HepG2 (cell line): Measurements from ENCODE around the gene CALD1. TPM values are rescaled to one million over a fixed set of nuclear protein-coding genes. Genes with fewer than 3 reads are reported as not detected.

ENCODE experiments used
- FOXK1 ChIP-seq: sonication (generic); formaldehyde crosslinking; IDR thresholded peaks from 2 replicates; pipeline ENCODE4 v1.4.0; 2020; ENCODE audit warnings: low read depth, missing genetic modification reagents, borderline replicate concordance
- WIZ ChIP-seq: sonication (generic); formaldehyde crosslinking; IDR thresholded peaks from 2 replicates; pipeline ENCODE4 v1.5.1; 2020; ENCODE audit warnings: mild to moderate bottlenecking, missing genetic modification reagents
- ZNF121 ChIP-seq: sonication (generic); formaldehyde crosslinking; IDR thresholded peaks from 2 replicates; pipeline ENCODE4 v1.5.0; 2020; ENCODE audit warnings: mild to moderate bottlenecking, missing genetic modification reagents
- ZNF232 ChIP-seq: sonication (generic); formaldehyde crosslinking; IDR thresholded peaks from 2 replicates; pipeline ENCODE4 v1.4.0; 2020; ENCODE audit warnings: missing genetic modification reagents, borderline replicate concordance
- ZNF382 ChIP-seq: sonication (generic); formaldehyde crosslinking; IDR thresholded peaks from 2 replicates; pipeline ENCODE4 v1.5.0; 2020; ENCODE audit warnings: missing genetic modification reagents, mild to moderate bottlenecking, borderline replicate concordance
- ZNF556 ChIP-seq: sonication (generic); formaldehyde crosslinking; IDR thresholded peaks from 2 replicates; pipeline ENCODE4 v1.4.0; 2020; ENCODE audit warnings: mild to moderate bottlenecking, missing genetic modification reagents, borderline replicate concordance
- polyA plus RNA-seq, 8 experiments: library from polyadenylated mRNA; depleted of rRNA in 3 of 8; stranded (reverse) in 7 of 8; unstranded in 1 of 8; fragments of >200 nt; fragmentation: Illumina TruSeq in 4 of 8; extraction: Trizol in 4 of 8; gene quantifications; 2 replicates each; pipeline versions ENCODE4 v1.2.1 to v1.2.3, GENCODE V29; 2011 to 2016; ENCODE audit warnings: low read depth in 4 of 8, missing spikeins in 1 of 8, mixed read lengths in 1 of 8; ENCODE audit not compliant: insufficient read depth in 1 of 8
- total RNA-seq, 5 experiments: library from RNA; depleted of rRNA; stranded (reverse); fragments of >200 nt; fragmentation: Illumina TruSeq; extraction: Trizol; gene quantifications; 2 replicates each; pipeline ENCODE4 v1.2.3, GENCODE V29; 2016; ENCODE audit warnings: low read depth in 1 of 5
- TF ChIP-seq, protein P1 (sequence below), 2 experiments: fragments of 450-650 bp in 1 of 2; sonication (generic) in 1 of 2; formaldehyde crosslinking in 1 of 2; IDR thresholded peaks; 2 replicates each; pipeline versions ENCODE4 v1.6.1 to v1.8.0; 2016 to 2022; ENCODE audit warnings: antibody characterized with exemption in 1 of 2, mild to moderate bottlenecking in 1 of 2, missing genetic modification reagents in 1 of 2
- TF ChIP-seq, protein P2 (sequence below): IDR thresholded peaks from 2 replicates; pipeline ENCODE4 v1.6.1; 2016; ENCODE audit warnings: low read depth, borderline replicate concordance
- TF ChIP-seq, protein P3 (sequence below): sonication (generic); formaldehyde crosslinking; IDR thresholded peaks from 2 replicates; pipeline ENCODE4 v1.4.0; 2020; ENCODE audit warnings: missing genetic modification reagents
- TF ChIP-seq, protein P4 (sequence below): sonication (generic); formaldehyde crosslinking; IDR thresholded peaks from 2 replicates; pipeline ENCODE4 v1.4.0; 2020; ENCODE audit warnings: mild to moderate bottlenecking, missing genetic modification reagents

Gene CALD1
- total and polyA plus RNA-seq, 2 of the 13 experiments (the other 11 are each of a cell fraction or from before 2014, with no cell fraction given), result 53.0 to 112 TPM

DNA sequence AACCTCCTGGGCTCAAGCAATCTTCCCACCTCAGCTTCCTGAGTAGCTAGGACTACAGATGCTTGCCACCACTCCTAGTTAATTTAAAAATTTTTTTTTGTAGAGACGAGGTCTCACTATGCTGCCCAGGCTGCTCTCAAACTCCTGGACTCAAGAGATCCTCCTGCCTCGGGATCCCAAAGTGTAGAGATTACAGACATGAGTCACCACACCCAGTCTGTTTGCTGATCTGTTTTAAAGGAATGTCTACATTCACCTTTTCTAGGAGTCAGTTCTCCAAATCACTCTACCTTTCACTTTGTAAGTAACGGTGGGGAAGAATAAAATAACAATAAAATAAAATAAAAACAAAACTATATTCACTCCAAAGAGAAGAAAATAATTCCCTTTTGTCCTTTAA is 120.3 kb downstream of the CALD1 start (continued):
- TF ChIP-seq, protein P1, sequence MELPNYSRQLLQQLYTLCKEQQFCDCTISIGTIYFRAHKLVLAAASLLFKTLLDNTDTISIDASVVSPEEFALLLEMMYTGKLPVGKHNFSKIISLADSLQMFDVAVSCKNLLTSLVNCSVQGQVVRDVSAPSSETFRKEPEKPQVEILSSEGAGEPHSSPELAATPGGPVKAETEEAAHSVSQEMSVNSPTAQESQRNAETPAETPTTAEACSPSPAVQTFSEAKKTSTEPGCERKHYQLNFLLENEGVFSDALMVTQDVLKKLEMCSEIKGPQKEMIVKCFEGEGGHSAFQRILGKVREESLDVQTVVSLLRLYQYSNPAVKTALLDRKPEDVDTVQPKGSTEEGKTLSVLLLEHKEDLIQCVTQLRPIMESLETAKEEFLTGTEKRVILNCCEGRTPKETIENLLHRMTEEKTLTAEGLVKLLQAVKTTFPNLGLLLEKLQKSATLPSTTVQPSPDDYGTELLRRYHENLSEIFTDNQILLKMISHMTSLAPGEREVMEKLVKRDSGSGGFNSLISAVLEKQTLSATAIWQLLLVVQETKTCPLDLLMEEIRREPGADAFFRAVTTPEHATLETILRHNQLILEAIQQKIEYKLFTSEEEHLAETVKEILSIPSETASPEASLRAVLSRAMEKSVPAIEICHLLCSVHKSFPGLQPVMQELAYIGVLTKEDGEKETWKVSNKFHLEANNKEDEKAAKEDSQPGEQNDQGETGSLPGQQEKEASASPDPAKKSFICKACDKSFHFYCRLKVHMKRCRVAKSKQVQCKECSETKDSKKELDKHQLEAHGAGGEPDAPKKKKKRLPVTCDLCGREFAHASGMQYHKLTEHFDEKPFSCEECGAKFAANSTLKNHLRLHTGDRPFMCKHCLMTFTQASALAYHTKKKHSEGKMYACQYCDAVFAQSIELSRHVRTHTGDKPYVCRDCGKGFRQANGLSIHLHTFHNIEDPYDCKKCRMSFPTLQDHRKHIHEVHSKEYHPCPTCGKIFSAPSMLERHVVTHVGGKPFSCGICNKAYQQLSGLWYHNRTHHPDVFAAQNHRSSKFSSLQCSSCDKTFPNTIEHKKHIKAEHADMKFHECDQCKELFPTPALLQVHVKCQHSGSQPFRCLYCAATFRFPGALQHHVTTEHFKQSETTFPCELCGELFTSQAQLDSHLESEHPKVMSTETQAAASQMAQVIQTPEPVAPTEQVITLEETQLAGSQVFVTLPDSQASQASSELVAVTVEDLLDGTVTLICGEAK (IDR thresholded peaks at IDR 0.05), result no peak
- TF ChIP-seq, protein P1 (CRISPR knock-in tag; IDR thresholded peaks at IDR 0.05), result no peak
- TF ChIP-seq FOXK1 (CRISPR knock-in tag) (no peak), ZNF382 (no peak), ZNF556 (CRISPR knock-in tag) (no peak), ZNF232 (CRISPR knock-in tag) (no peak), WIZ (CRISPR knock-in tag) (no peak), ZNF121 (peak; percentile 98)
- TF ChIP-seq, protein P2, sequence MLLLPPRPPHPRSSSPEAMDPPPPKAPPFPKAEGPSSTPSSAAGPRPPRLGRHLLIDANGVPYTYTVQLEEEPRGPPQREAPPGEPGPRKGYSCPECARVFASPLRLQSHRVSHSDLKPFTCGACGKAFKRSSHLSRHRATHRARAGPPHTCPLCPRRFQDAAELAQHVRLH (CRISPR knock-in tag), result 0 out of 2 replicates have a peak, but pooled peaks have one; percentile 12
- TF ChIP-seq, protein P3, sequence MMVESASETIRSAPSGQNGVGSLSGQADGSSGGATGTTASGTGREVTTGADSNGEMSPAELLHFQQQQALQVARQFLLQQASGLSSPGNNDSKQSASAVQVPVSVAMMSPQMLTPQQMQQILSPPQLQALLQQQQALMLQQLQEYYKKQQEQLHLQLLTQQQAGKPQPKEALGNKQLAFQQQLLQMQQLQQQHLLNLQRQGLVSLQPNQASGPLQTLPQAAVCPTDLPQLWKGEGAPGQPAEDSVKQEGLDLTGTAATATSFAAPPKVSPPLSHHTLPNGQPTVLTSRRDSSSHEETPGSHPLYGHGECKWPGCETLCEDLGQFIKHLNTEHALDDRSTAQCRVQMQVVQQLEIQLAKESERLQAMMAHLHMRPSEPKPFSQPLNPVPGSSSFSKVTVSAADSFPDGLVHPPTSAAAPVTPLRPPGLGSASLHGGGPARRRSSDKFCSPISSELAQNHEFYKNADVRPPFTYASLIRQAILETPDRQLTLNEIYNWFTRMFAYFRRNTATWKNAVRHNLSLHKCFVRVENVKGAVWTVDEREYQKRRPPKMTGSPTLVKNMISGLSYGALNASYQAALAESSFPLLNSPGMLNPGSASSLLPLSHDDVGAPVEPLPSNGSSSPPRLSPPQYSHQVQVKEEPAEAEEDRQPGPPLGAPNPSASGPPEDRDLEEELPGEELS (CRISPR knock-in tag), result no peak
- TF ChIP-seq, protein P4, sequence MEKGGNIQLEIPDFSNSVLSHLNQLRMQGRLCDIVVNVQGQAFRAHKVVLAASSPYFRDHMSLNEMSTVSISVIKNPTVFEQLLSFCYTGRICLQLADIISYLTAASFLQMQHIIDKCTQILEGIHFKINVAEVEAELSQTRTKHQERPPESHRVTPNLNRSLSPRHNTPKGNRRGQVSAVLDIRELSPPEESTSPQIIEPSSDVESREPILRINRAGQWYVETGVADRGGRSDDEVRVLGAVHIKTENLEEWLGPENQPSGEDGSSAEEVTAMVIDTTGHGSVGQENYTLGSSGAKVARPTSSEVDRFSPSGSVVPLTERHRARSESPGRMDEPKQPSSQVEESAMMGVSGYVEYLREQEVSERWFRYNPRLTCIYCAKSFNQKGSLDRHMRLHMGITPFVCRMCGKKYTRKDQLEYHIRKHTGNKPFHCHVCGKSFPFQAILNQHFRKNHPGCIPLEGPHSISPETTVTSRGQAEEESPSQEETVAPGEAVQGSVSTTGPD (CRISPR knock-in tag), result no peak
